ENCODE data around the gene PEPD. TPM values are rescaled to one million over a fixed set of nuclear protein-coding genes. Genes with fewer than 3 reads are reported as not detected.
A peak's percentile ranks its signal among the peaks of the same experiment; 100 is the strongest.

Gene PEPD
- total RNA-seq, 4 donors from 2014 or later, result 79.8 to 122 (median 94.8) TPM

DNA sequence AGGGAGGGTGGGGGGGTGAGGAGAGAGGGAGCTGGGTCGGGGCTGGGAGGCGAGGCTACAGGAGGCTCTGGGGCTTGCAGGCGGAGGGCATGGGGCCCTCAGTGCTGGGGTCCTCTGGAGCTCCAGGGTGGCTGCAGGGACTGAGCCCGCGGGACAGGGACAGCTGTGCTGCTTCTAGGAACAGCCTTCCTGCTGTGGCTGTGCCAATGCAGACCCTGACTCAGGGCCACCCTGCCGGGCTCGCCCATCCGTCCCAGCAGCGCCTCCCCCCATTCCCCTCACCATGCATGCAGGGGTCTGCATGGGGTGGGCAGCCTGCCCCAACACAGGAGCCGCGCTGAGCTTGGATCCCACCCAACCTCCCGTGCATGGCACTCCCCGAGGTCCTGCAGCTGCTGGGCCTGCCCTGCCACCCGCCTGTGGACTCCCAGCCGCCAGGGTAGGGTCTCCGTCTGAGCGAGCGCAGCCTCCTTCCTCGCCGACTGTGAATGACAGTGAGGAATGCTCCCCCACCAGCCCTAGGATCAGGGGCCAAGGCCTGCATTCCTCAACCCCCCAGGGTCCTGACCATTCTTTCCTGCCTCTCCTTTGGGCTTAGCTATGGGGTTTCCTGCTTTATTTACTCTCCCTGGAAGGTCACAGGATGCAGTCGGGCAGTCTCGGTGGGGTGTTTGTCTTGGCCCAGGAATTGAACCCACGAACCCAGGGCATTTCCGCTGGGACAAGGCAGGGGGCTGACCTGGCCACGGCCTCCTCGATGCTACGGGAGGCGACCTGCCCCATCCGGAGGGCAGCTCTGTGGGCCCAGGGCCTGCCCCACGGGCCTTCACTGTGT lies 124.7 kb downstream of the PEPD start:
- peaks cover 0 to 37% (median 0%) of the 10 kb centered on the region in 3 donors for H3K36me3 ChIP-seq
- WGBS, 2 donors, result 45 to 62% methylated on average over 21 of the region's 30 CpGs
- H3K4me1 ChIP-seq, result peaks cover 0 to 63% (median 55%) of the 10 kb centered on the region in 4 donors
- no peaks in the 10 kb centered on the region for H3K27me3 ChIP-seq
- peak overlapping the region in 1 of 4 donors; percentile 20 for H3K27ac ChIP-seq
- TF ChIP-seq, protein P1, sequence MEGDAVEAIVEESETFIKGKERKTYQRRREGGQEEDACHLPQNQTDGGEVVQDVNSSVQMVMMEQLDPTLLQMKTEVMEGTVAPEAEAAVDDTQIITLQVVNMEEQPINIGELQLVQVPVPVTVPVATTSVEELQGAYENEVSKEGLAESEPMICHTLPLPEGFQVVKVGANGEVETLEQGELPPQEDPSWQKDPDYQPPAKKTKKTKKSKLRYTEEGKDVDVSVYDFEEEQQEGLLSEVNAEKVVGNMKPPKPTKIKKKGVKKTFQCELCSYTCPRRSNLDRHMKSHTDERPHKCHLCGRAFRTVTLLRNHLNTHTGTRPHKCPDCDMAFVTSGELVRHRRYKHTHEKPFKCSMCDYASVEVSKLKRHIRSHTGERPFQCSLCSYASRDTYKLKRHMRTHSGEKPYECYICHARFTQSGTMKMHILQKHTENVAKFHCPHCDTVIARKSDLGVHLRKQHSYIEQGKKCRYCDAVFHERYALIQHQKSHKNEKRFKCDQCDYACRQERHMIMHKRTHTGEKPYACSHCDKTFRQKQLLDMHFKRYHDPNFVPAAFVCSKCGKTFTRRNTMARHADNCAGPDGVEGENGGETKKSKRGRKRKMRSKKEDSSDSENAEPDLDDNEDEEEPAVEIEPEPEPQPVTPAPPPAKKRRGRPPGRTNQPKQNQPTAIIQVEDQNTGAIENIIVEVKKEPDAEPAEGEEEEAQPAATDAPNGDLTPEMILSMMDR (IDR thresholded peaks at IDR 0.05), result no peak
- TF ChIP-seq POLR2A (IDR thresholded peaks at IDR 0.05) (no peak), EP300 (IDR thresholded peaks at IDR 0.05) (no peak)
- DNase-seq (ENCODE audit: low spot score in 2 of 2), result no peak
- H3K9me3 ChIP-seq, result no peaks in the 10 kb centered on the region
- H3K4me3 ChIP-seq, result no peak overlapping the region

DNA sequence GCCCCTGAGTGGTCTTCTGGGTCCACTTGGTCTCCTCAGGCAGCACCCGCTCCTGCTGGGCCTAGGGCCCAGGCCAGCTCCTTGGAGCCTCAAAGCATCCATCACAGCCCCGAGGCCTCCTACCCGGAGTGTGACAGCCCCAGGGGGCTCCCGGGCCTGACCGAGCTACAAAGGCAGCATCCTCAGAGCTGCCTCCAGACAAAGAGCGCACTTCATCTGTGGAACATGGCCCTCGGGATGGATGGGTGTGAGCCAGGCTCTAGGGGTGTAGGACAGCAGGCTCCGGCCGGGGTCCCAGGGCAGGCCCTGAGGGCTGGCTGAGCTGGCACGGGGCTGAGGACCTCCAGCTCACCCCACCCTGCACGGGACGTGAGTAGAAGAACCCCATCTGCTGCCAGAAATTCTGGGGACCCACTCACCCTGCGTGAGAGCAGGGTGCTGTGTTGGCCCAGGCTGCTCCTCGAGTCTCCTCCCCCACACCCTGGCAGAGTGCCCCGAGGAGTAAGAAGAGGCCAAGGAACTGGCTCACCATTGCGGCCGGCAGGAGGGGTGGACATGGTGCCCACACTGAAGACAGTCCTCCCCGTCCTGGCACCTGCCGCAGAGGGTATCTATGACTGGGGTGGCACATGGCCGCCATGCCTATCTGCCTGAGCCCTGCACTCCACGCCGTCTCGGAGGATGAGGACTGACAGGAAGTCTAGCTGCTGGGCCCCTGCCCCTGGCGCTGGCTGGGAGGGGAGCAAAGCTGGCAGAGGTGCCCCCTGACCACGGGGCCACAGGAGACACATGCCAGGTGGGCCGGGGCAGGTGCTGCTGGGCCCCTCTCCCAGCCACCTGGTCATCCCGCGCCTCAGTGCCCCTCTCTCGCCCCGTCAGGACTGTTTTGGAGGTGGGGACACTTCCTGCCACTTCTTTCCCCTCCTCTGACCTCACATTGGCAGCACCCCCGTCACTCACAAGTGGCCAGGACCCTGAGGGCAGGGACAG lies 125.7 kb downstream of the PEPD start:
- TF ChIP-seq POLR2A (IDR thresholded peaks at IDR 0.05), result no peak
- TF ChIP-seq, protein P1 (IDR thresholded peaks at IDR 0.05), result no peak
- no peak for TF ChIP-seq EP300 (IDR thresholded peaks at IDR 0.05)
- no peaks in the 10 kb centered on the region for H3K9me3 ChIP-seq
- H3K4me3 ChIP-seq, result no peak overlapping the region
- peaks cover 0 to 74% (median 66%) of the 10 kb centered on the region in 4 donors for H3K4me1 ChIP-seq
- peaks cover 0 to 27% (median 0%) of the 10 kb centered on the region in 3 donors for H3K36me3 ChIP-seq
- H3K27ac ChIP-seq, result peak overlapping the region in 2 of 4 donors; percentile 9 to 58
- WGBS, 2 donors, result 61 to 68% methylated on average over 23 to 30 of the region's 31 CpGs
- H3K27me3 ChIP-seq, result no peaks in the 10 kb centered on the region
- DNase-seq (ENCODE audit: low spot score in 2 of 2), result peak; percentile 59 to 66

DNA sequence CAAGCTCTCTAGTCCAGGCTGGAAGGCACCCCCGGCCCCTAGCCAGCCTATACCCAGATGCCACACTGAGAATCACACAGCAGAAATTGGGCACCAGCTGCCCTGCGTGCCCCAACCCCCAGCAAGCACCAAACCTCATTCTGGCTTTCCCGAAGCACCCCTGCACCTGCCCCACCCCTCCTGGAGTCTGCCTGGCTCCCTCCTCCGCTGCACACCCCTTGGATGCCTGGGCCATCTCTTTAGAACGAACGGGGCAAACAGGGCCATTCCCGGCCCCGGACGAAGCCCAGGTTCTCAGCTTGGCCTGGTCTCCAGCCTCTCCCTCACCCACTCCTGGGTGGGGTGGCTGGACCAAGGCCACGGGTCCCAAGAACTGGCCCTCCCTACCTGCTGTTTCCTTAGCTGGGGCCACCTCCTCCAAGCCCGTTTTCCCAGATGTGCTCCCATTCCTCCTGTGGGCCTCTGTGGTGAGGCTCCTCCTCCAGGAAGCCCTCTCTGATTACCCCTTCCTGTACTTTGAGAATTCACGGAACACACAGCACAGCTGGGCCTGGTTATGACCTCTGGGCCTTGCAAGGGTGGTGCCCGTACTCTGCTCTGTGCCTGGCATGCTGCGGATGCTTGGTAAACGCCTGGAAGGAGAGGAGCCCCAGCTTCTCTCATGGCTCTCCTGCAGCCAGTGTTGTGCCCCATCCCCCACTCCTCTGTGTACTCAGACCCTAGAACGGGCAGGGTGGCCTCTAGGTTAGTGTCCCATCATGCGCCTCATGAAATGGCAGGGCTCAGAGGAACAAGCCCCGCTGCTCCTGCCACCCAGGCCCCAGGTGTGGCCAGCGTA lies 126.6 kb downstream of the PEPD start:
- Histone ChIP-seq H3K27me3 (no peaks in the 10 kb centered on the region), H3K9me3 (no peaks in the 10 kb centered on the region), H3K4me3 (no peak overlapping the region), H3K36me3 (peaks cover 0 to 18% (median 0%) of the 10 kb centered on the region in 3 donors), H3K27ac (peak overlapping the region in 3 of 4 donors; percentile 14 to 62 (median 58)), H3K4me1 (peaks cover 0 to 83% (median 74%) of the 10 kb centered on the region in 4 donors)
- TF ChIP-seq EP300 (IDR thresholded peaks at IDR 0.05) (no peak), POLR2A (IDR thresholded peaks at IDR 0.05) (no peak)
- TF ChIP-seq, protein P1 (IDR thresholded peaks at IDR 0.05), result no peak
- 74 to 79% methylated on average over 15 to 18 of the region's 19 CpGs for WGBS, 2 donors
- no peak for DNase-seq (ENCODE audit: low spot score in 2 of 2)

DNA sequence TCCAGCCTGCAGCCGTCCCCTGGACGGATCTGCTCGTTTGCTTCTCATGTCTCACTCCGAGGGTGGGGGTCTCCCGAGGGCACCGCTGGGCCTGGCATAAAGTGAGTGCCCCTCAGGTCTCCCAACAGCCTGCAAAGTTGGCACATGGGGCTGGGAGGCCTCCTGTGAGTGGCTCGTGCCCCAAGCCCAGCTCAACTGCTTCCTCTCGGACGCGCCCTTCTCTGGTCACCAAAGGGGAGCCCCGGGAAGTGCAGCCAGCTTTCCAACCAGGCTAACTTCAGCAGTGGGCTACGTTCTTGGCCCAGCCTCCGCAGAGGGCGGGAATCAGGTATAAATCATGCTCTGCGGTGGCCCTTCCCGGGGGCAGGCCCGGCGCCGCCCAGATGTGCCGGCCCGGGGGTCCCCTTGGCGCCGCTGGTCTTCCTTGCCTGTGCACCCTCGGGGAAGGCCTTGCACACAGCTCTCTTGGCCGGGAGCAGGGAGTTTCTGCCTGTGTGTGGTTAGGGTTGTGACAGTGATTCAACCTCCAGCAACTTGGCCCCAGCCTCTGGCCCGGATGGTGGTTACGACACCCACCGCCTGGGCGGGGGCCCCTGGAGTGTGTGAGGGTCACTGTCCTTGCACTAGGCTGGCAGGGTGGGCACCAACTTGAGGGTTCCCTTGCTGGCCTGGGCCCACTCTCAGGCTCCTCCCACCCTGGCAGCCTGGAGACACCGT lies 127.4 kb downstream of the PEPD start:
- Histone ChIP-seq H3K27ac (peak overlapping the region in 3 of 4 donors; percentile 14 to 62 (median 58)), H3K4me1 (peaks cover 0 to 91% (median 82%) of the 10 kb centered on the region in 4 donors), H3K4me3 (no peak overlapping the region), H3K27me3 (no peaks in the 10 kb centered on the region), H3K36me3 (peaks cover 0 to 11% (median 0%) of the 10 kb centered on the region in 3 donors), H3K9me3 (no peaks in the 10 kb centered on the region)
- peak; percentile 57 to 65 for DNase-seq (ENCODE audit: low spot score in 2 of 2)
- WGBS, 2 donors, result 63 to 75% methylated on average over 15 to 30 of the region's 30 CpGs
- TF ChIP-seq POLR2A (IDR thresholded peaks at IDR 0.05), result no peak
- peak in 1 of 2 donors; percentile 37 for TF ChIP-seq EP300 (IDR thresholded peaks at IDR 0.05)
- TF ChIP-seq, protein P1 (IDR thresholded peaks at IDR 0.05), result no peak

Data from tibial nerve (tissue), 4 donors.